Lower lobe of right lung (tissue), 2 donors: Measurements from ENCODE around the gene KCNJ6. TPM values are rescaled to one million over a fixed set of nuclear protein-coding genes. Genes with fewer than 3 reads are reported as not detected.

ENCODE experiments used
- ATAC-seq, 2 donors: fragments of 200-7000 bp; cut with Tn5 transposase; one replicate each; pipeline ENCODE4 v1.9.1; 2020 to 2022; ENCODE audit warnings: mild to moderate bottlenecking in 2 of 2, moderate library complexity in 2 of 2
- DNase-seq: peaks from one replicate; pipeline ENCODE4 v3.0.0-alpha.2; 2020
- H3K27ac ChIP-seq: fragments of 200-600 bp; one replicate; pipeline ENCODE4 v1.8.0; 2022
- H3K27me3 ChIP-seq: fragments of 200-600 bp; one replicate; pipeline ENCODE4 v1.8.0; 2022; ENCODE audit warnings: low read depth
- H3K36me3 ChIP-seq: fragments of 200-600 bp; one replicate; pipeline ENCODE4 v1.8.0; 2022; ENCODE audit warnings: mild to moderate bottlenecking
- H3K4me1 ChIP-seq: fragments of 200-600 bp; one replicate; pipeline ENCODE4 v1.8.0; 2022
- H3K4me3 ChIP-seq: fragments of 200-600 bp; one replicate; pipeline ENCODE4 v1.8.0; 2022; ENCODE audit warnings: mild to moderate bottlenecking
- H3K9me3 ChIP-seq: fragments of 200-600 bp; one replicate; pipeline ENCODE4 v1.8.0; 2022
- intact Hi-C: fragments of 100-400 bp; cut with DNase I; formaldehyde crosslinking; loops from one replicate; pipeline ENCODE4 v1.11.0; 2022
- total RNA-seq: library from RNA; stranded (reverse); fragmentation: NEBNext Ultra II Directional; extraction: Animal tissue kit (Norgen Biotek cat#: 25700); gene quantifications from one replicate; pipeline ENCODE4 v1.2.1, GENCODE V29; 2021
- TF ChIP-seq, protein P1 (sequence below): fragments of 200-600 bp; IDR thresholded peaks from one replicate; pipeline ENCODE4 v1.8.0; 2022; ENCODE audit warnings: antibody characterized with exemption, mild to moderate bottlenecking
- donor health status: DM: no; HTN: yes; CAD: no; lungs with severe emphysema.

The KCNJ6 gene
- total RNA-seq, 1 donor from 2014 or later: 0.09 TPM

DNA sequence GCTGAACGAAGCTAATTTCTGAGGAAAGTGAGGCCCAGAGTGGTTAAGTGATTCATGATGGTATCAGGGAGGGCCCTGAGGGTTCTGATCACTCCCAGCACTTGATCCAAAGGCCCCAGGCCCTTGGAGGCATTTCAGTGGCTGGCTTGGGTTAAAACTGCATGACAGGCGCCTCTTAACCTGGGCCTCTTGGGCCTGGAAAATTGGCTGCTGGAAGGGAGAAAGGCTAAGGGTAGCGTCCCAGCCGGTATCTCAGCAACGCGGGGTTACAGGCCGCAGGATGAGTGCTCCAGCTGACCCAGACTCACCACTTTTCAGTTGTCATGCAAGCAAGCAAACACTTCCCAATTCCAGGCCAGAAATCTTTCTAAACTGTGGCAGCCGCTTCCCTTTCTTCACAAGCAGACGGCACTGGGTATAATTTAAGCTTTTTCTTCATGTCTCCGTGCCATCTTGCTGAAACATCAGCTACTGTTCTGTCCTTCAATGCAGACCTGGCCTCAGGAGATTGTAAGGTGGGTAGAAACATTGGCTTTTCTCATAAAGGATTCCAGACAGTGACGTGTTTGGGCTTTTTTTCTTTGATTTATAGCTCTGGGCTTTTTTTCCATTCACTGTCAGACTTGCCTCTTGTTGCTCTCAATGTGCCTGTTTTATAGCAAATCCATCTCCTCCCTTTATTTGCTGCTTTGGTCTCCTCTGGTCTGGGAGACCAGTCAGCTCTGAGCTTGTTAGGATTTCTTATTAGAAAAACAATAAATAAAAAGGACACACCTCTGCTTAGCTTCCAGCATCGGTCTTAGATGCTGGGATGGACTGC lies 229.1 kb downstream of the KCNJ6 start:
- H3K36me3 ChIP-seq: no peaks in the 10 kb centered on the region
- no peaks in the 10 kb centered on the region for H3K9me3 ChIP-seq
- intact Hi-C loops: no loop called here
- DNase-seq (no peak), ATAC-seq (no peak)
- H3K27me3 ChIP-seq: no peaks in the 10 kb centered on the region
- H3K27ac ChIP-seq: no peak overlapping the region
- H3K4me3 ChIP-seq: no peak overlapping the region
- H3K4me1 ChIP-seq: no peaks in the 10 kb centered on the region
- TF ChIP-seq, protein P1, sequence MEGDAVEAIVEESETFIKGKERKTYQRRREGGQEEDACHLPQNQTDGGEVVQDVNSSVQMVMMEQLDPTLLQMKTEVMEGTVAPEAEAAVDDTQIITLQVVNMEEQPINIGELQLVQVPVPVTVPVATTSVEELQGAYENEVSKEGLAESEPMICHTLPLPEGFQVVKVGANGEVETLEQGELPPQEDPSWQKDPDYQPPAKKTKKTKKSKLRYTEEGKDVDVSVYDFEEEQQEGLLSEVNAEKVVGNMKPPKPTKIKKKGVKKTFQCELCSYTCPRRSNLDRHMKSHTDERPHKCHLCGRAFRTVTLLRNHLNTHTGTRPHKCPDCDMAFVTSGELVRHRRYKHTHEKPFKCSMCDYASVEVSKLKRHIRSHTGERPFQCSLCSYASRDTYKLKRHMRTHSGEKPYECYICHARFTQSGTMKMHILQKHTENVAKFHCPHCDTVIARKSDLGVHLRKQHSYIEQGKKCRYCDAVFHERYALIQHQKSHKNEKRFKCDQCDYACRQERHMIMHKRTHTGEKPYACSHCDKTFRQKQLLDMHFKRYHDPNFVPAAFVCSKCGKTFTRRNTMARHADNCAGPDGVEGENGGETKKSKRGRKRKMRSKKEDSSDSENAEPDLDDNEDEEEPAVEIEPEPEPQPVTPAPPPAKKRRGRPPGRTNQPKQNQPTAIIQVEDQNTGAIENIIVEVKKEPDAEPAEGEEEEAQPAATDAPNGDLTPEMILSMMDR: no peak

DNA sequence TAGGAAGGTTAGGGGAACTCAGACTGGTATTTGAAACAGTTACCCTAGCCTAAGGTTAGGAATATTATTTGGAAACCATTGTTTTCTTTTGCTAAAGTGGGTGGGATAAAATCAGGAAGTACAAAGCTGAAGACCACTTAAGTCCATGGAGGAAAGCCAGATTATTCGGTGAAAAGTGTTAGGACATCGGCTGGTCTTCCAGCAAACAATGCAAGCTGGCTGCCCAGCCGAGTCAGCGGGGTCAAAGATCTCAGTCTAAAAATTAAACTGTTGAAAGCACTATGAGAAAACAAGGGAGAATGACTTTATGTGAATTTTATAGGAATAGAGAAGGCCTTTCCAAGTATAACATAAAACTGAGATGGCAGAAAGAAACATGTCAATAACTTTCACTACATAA lies 231.7 kb downstream of the KCNJ6 start:
- no peak for ATAC-seq
- intact Hi-C loops: no loop called here
- H3K9me3 ChIP-seq: no peaks in the 10 kb centered on the region
- DNase-seq: no peak
- no peak overlapping the region for H3K4me3 ChIP-seq
- H3K4me1 ChIP-seq: no peaks in the 10 kb centered on the region
- TF ChIP-seq, protein P1: no peak
- no peaks in the 10 kb centered on the region for H3K27me3 ChIP-seq
- no peaks in the 10 kb centered on the region for H3K36me3 ChIP-seq
- H3K27ac ChIP-seq: no peak overlapping the region

DNA sequence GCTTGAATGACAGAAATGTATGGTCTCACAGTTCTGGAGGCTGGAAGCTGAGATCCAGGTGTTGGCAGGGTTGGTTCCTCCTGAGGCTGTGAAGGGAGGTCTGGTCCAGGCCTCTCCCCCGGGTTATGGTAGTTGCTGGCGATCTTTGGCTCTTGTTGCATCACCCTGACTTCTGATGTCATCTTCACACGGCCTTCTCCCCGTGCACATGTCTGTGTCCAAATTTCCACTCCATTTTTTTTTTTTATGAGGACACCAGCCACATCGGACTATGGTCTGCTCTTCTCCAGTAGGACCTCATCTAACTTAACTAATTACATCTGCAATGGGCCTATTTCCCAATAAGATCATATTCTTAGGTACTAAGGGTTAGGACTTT lies 232.2 kb downstream of the KCNJ6 start:
- ATAC-seq (no peak), DNase-seq (no peak)
- intact Hi-C loops: no loop called here
- H3K9me3 ChIP-seq: no peaks in the 10 kb centered on the region
- H3K4me1 ChIP-seq: no peaks in the 10 kb centered on the region
- TF ChIP-seq, protein P1: no peak
- no peaks in the 10 kb centered on the region for H3K36me3 ChIP-seq
- H3K4me3 ChIP-seq: no peak overlapping the region
- H3K27ac ChIP-seq: no peak overlapping the region
- H3K27me3 ChIP-seq: no peaks in the 10 kb centered on the region

DNA sequence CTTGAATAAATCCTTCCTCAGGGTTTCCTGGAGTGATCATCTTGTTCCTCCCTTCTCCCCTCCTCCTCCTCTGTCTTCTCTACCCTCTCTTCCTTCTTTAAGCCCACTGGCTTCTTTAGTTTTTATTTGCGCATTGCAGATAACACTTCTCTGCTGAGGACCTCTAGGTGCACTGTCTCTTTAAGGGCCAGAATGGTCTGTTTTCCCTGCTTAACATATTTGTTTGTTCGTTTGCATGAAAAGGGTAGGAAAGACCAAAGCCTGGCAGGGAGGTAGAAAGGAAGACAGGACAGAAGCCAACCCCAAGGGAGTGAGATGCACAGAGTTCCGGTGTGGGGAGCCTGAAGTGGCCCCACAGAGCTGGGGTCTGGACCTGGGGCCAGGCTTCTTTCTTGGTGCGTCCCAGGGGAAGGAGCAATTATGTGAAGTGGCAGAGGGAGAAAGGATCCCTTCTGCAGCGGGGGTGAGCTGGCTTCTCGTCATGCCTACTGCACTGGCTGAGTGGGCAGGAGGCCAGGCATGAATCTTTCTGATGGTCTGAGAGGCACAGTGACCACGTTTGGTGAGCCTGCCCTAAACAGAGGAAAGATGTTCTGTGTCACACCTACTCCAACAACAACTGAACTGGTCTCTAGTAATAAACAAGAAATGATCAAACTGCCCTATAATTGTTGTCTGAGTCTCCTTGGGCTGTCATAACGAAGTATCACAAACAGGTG lies 232.7 kb downstream of the KCNJ6 start:
- no peak for DNase-seq
- Histone ChIP-seq H3K9me3 (no peaks in the 10 kb centered on the region), H3K27me3 (no peaks in the 10 kb centered on the region), H3K4me3 (no peak overlapping the region), H3K4me1 (no peaks in the 10 kb centered on the region), H3K36me3 (no peaks in the 10 kb centered on the region), H3K27ac (no peak overlapping the region)
- ATAC-seq: no peak
- intact Hi-C loops: no loop called here
- TF ChIP-seq, protein P1: no peak

DNA sequence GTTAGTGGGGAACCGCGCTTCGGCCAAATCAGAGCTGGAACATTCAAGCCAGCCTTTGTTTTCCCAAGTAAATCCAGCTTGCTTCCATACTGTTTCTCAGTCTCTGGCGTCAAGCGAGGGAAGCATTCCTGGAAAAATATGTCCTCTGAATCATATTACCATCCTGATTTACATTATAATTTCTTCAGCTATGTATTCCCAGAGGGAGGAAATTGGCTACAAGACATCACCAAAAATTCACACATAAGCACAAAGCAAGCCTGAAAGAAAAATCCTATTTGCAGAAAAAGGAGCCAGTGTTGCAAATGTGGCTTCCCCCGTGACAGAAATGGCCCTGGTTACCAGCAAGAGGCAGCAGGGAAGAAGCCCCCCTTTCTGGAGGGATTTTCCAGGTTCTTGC lies 233.3 kb downstream of the KCNJ6 start:
- H3K36me3 ChIP-seq: no peaks in the 10 kb centered on the region
- ATAC-seq (no peak), DNase-seq (no peak)
- H3K27me3 ChIP-seq: no peaks in the 10 kb centered on the region
- TF ChIP-seq, protein P1: no peak
- no peak overlapping the region for H3K27ac ChIP-seq
- intact Hi-C loops: no loop called here
- H3K4me3 ChIP-seq: no peak overlapping the region
- no peaks in the 10 kb centered on the region for H3K9me3 ChIP-seq
- no peaks in the 10 kb centered on the region for H3K4me1 ChIP-seq
